ENCODE measurements around the gene TBX4.

TBX4 gene

DNA sequence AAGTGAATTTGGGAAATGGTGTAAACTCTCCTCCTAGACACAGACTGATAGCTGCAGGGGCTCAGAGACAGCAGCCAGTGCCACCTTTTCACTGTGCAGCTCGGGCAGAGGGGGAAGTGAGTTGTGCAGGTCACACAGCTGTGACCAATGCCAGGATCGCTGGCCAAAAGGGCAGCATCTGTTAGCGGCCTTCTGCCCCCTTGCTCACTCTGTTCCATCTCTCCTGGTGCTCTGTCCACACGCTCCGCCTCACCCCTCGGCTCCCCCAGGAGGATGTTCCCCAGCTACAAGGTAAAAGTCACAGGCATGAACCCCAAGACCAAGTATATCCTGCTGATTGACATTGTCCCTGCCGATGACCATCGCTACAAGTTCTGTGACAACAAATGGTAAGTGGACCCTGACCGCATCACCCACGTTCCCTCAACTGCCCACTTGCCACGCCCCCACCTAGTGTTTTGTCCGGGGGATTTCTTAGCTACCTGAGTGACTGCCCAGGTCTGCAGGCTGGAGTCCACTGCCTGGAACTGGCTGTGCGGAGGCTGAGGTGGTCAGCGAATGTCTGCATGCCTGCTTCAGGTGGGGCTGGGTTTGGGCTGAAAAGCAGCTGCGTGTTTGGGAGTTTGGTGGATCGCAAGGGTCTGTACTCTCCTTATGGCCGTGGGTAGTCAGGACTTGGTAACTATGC, 13.5 kb downstream of the TBX4 start:
- DNase-seq (ENCODE audit: low spot score) (no peak), ATAC-seq (ENCODE audit: low read depth) (no peak)
- H3K27me3 ChIP-seq (ENCODE audit: insufficient read depth, poor library complexity, severe bottlenecking) = peaks cover 6% of the 10 kb centered on the region
- no peak overlapping the region for H3K27ac ChIP-seq (ENCODE audit: poor library complexity, severe bottlenecking)
- no peaks in the 10 kb centered on the region for H3K4me1 ChIP-seq (ENCODE audit: insufficient read depth, poor library complexity, severe bottlenecking)
- H3K9me3 ChIP-seq (ENCODE audit: severe bottlenecking) = no peaks in the 10 kb centered on the region
- TF ChIP-seq, protein P1, sequence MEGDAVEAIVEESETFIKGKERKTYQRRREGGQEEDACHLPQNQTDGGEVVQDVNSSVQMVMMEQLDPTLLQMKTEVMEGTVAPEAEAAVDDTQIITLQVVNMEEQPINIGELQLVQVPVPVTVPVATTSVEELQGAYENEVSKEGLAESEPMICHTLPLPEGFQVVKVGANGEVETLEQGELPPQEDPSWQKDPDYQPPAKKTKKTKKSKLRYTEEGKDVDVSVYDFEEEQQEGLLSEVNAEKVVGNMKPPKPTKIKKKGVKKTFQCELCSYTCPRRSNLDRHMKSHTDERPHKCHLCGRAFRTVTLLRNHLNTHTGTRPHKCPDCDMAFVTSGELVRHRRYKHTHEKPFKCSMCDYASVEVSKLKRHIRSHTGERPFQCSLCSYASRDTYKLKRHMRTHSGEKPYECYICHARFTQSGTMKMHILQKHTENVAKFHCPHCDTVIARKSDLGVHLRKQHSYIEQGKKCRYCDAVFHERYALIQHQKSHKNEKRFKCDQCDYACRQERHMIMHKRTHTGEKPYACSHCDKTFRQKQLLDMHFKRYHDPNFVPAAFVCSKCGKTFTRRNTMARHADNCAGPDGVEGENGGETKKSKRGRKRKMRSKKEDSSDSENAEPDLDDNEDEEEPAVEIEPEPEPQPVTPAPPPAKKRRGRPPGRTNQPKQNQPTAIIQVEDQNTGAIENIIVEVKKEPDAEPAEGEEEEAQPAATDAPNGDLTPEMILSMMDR (IDR thresholded peaks at IDR 0.05; ENCODE audit: poor library complexity, severe bottlenecking) = no peak
- no peaks in the 10 kb centered on the region for H3K36me3 ChIP-seq (ENCODE audit: low read depth)
- no peak overlapping the region for H3K4me3 ChIP-seq (ENCODE audit: severe bottlenecking)

DNA sequence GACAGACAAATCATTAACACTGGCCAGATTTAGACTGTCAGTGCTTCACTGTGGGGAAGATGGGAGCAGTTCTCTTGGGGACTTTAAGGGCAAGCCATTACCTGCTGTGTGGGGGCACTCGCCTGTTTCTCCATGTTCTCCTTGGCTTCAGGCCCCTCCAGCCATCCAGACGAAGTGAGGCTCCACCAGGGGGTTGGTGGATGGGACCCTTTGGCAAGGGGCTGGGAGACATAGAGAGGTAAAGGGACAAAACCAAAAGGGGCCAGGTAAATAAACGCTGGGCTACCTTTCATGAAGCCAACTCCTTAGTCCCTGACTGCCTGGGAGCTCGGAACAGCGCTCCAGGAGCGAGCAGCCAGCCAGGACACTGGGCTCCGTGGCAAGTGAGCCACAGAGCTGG, 14.0 kb downstream of the TBX4 start:
- Histone ChIP-seq H3K4me1 (ENCODE audit: insufficient read depth, poor library complexity, severe bottlenecking) (no peaks in the 10 kb centered on the region), H3K27me3 (ENCODE audit: insufficient read depth, poor library complexity, severe bottlenecking) (peaks cover 6% of the 10 kb centered on the region)
- TF ChIP-seq, protein P1 (IDR thresholded peaks at IDR 0.05; ENCODE audit: poor library complexity, severe bottlenecking) = no peak

DNA sequence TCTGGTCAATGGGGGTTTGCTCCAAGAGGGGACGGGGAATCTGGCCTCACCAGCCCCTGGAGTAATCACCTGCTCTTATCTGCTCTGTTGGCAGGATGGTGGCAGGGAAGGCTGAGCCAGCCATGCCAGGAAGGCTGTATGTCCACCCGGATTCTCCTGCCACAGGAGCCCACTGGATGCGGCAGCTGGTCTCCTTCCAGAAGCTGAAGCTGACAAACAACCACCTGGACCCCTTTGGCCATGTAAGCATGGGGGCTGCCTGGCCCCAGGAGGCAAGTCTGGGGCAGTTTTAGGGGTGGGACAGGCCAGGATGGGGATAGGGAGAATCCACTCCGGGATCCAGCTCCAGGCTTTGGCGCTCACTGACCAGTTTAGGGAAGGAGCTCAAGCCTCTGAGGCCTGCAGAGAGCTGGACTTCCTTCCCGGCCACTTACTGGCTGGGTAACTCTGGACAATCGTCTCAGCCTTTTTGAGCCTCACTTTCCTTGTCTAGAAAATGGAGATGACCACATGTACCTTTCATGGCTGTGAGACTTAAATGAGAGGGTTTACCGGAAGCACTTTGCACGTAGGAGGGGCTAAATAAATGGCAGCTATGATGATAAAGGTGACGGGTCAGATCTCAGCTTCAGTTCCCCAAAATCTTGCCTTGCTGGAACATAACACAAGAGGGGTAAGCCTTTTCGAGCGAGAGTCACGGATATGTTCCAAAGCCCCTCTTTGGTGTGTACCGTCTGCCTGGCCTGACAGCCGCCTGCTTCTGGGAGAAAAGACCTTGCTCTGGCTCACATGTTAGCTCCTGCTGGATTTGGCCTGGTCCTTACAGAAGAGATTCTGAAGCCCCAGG, 15.4 kb downstream of the TBX4 start:
- Histone ChIP-seq H3K4me1 (ENCODE audit: insufficient read depth, poor library complexity, severe bottlenecking) (no peaks in the 10 kb centered on the region), H3K27me3 (ENCODE audit: insufficient read depth, poor library complexity, severe bottlenecking) (no peaks in the 10 kb centered on the region), H3K27ac (ENCODE audit: poor library complexity, severe bottlenecking) (no peak overlapping the region), H3K4me3 (ENCODE audit: severe bottlenecking) (no peak overlapping the region), H3K9me3 (ENCODE audit: severe bottlenecking) (no peaks in the 10 kb centered on the region), H3K36me3 (ENCODE audit: low read depth) (no peaks in the 10 kb centered on the region)
- DNase-seq (ENCODE audit: low spot score) (no peak), ATAC-seq (ENCODE audit: low read depth) (no peak)
- TF ChIP-seq, protein P1 (IDR thresholded peaks at IDR 0.05; ENCODE audit: poor library complexity, severe bottlenecking) = no peak

More for the DNA sequence above, 14.0 kb downstream of the TBX4 start:
- H3K27ac ChIP-seq (ENCODE audit: poor library complexity, severe bottlenecking) = no peak overlapping the region
- H3K4me3 ChIP-seq (ENCODE audit: severe bottlenecking) = no peak overlapping the region
- H3K36me3 ChIP-seq (ENCODE audit: low read depth) = no peaks in the 10 kb centered on the region
- ATAC-seq (ENCODE audit: low read depth) (no peak), DNase-seq (ENCODE audit: low spot score) (no peak)
- no peaks in the 10 kb centered on the region for H3K9me3 ChIP-seq (ENCODE audit: severe bottlenecking)

DNA sequence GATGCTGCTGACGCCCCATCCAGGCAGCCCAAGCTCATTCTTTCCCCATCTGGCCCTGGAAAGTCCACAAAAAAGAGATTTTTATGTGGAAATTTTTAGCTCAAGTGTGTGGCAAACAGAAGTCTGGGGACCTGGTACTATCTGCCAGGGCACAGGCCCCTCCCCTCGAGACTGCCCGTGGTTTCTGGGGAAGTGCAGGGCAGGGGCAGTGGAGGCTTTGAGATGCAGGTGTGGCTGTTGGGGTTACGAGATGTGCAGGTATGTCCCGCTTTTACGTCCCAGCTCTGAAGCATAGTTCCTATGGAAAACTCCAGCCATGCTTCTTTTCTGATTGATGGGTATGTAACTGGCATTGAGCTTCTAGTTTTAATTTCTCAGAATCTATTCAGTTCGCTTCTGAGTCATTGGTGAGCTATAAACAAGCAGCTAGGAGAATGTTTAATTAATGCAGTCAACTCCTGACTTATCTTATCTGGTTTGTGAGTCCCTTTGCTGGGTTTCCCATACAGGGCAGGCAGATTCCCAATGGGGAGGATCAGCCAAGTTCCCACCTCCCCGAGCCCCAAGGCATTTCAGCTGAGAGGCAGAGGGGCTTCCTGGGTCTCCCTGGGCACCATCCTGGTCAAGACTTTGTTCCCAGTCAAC, 16.2 kb downstream of the TBX4 start:
- TF ChIP-seq, protein P1 (IDR thresholded peaks at IDR 0.05; ENCODE audit: poor library complexity, severe bottlenecking) = no peak
- Histone ChIP-seq H3K4me1 (ENCODE audit: insufficient read depth, poor library complexity, severe bottlenecking) (no peaks in the 10 kb centered on the region), H3K27me3 (ENCODE audit: insufficient read depth, poor library complexity, severe bottlenecking) (no peaks in the 10 kb centered on the region)

More for the DNA sequence above, 16.2 kb downstream of the TBX4 start:
- no peaks in the 10 kb centered on the region for H3K9me3 ChIP-seq (ENCODE audit: severe bottlenecking)
- ATAC-seq (ENCODE audit: low read depth) (no peak), DNase-seq (ENCODE audit: low spot score) (no peak)
- no peak overlapping the region for H3K27ac ChIP-seq (ENCODE audit: poor library complexity, severe bottlenecking)
- H3K4me3 ChIP-seq (ENCODE audit: severe bottlenecking) = no peak overlapping the region
- no peaks in the 10 kb centered on the region for H3K36me3 ChIP-seq (ENCODE audit: low read depth)

Data from RWPE2 (cell line).